ENCODE data around the gene CYP4F22.

DNA sequence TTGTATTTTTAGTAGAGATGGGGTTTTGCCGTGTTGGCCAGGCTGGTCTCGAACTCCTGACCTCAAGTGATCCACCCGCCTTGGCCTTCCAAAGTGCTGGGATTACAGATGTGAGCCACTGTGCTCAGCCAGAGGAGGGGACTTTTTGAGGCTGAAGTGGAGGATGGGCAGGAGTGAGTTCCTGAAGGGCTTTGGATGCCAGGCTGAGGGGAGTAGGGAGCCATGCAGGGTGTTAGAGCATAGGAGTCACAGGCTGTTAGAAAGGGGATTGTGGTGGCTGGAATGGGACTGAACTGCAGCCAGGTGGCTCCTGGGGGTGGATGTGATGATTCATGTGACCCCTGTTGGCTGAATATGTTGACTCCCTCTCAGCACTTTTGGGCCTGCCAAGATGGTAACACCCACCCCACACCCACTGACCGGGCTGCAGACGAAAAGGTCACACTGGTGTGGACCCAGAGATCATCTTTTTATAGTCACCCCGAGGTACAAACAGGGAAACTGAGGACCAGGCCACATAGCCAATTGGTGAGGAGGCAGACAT lies 11.2 kb downstream of the CYP4F22 start:
- TF ChIP-seq POLR2AphosphoS5 (IDR thresholded peaks at IDR 0.05; ENCODE audit: low read depth, low read length) (no peak), TAF1 (IDR thresholded peaks at IDR 0.05; ENCODE audit: low read depth, low read length) (no peak), POU2F2 (IDR thresholded peaks at IDR 0.05; ENCODE audit: low read depth, low read length) (no peak), SPI1 (IDR thresholded peaks at IDR 0.05; ENCODE audit: low read depth, low read length) (no peak)
